HG03064 (cell line): ENCODE results near the gene RIPOR3.
"Not testable (repeated sequence)": the region's sequence is repeated elsewhere in the genome, so short reads cannot be mapped to it uniquely, and the experiment has no call there.

Experiments used
- ATAC-seq: cut with Tn5 transposase; IDR thresholded peaks from one replicate; pipeline ENCODE4 v1.9.1; 2021; ENCODE audit warnings: low read depth; ENCODE audit not compliant: unreplicated experiment

Gene RIPOR3

GRCh38 chr20:50708845-50709635, 17.7 kb upstream of the RIPOR3 start:
- no peak for ATAC-seq

GRCh38 chr20:50704971-50705370, 13.6 kb upstream of the RIPOR3 start:
- ATAC-seq: no peak

DNA sequence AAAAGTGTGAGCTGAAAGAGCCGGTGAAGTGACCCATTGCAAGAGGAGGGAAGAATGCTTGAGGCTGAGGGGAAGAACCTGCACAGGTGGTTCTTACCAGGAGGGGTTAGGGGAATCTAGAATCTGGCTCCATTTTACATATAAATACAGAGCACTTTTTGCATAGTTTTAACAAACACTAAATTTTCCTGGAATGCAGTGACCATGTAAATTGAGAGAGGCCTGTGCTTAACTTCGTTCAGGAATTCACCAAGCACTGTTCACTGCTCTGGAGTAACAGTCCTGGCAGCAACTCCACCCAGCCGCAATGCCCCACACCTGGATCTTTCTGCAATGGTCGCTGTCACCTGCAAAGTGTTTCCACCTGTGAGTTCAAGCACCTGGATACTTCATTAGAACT, 13.2 kb upstream of the RIPOR3 start:
- ATAC-seq: no peak

DNA sequence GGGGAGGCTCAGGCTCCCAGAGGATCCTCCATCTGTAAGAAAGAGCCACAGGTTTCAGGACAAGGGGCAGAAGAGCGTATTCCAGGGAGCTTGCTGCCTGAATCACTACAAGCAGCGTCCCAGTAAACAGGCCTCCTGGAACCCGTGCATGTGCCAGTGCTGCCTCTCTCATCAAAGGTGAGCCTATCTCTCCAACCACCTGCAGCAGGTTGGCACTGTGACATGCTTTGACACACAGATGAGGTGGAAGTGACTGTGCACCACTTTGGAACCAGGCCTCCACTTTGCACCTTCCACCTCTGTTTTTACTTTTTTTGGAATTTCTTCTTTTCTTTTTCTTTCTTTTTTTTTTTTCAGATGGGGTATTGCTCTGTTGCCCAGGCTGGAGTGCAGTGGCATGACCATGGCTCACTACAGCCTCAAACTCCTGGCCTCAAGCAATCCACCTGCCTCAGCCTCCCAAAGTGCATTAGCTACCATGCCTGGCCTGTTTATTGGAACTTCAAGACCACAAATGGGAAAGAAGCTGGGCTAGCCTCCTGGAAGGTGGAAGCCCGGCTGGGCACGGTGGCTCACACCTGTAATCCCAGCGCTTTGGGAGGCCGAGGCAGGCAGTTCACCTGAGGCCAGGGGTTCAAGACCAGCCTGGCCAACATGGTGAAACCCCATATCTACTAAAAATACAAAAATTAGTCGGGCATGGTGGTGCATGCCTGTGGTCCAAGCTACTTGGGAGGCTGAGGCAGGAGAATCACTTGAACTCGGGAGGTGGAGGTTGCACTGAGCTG, 12.5 kb upstream of the RIPOR3 start:
- ATAC-seq: not testable (repeated sequence)

GRCh38 chr20:50701041-50701963, 10.0 kb upstream of the RIPOR3 start:
- no peak for ATAC-seq

- no peak for ATAC-seq
These were observed 8.3 kb upstream of the RIPOR3 start for GRCh38 chr20:50699688-50700087.

GRCh38 chr20:50698255-50698654, 6.9 kb upstream of the RIPOR3 start:
- not testable (repeated sequence) for ATAC-seq

GRCh38 chr20:50695135-50695872, 4.0 kb upstream of the RIPOR3 start:
- ATAC-seq: no peak

DNA sequence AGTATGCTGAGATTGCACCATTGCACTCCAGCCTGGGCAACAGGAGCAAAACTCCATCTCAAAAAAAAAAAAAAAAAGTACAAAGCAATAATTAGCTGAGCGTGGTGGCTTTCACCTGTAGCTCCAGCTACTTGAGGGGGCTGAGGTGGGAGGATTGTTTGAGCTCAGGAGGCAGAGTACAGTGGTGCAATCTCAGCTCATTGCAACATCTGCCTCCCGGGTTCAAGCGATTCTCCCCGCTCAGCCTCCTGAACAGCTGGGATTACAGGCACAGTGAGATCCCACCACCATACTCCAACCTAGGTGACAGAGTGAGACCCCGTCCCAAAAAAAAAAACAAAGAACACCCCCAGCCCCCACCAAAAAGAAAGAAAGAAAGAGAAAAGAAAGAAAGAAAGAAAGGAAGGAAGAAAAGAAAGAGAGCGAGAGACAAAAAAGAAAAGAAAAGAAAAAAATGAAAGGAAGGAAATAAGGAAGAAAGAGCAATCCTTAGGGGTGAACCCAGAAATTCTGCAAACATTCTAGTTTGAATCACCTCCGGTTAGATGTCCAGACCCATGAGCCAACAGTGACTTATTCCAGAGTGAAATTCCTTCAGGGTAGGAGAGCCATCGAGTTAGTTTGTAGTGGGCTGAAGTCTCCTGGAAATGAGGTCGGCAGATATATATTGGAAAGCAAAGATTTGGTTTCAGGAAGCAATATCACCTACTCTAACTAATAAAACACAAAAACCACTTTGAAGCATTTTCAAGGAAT, 3.2 kb upstream of the RIPOR3 start:
- ATAC-seq: no peak

- ATAC-seq: no peak
These were observed 1.7 kb upstream of the RIPOR3 start for GRCh38 chr20:50693001-50693400.

- no peak for ATAC-seq
These were observed 1.2 kb upstream of the RIPOR3 start for GRCh38 chr20:50692552-50692933.

DNA sequence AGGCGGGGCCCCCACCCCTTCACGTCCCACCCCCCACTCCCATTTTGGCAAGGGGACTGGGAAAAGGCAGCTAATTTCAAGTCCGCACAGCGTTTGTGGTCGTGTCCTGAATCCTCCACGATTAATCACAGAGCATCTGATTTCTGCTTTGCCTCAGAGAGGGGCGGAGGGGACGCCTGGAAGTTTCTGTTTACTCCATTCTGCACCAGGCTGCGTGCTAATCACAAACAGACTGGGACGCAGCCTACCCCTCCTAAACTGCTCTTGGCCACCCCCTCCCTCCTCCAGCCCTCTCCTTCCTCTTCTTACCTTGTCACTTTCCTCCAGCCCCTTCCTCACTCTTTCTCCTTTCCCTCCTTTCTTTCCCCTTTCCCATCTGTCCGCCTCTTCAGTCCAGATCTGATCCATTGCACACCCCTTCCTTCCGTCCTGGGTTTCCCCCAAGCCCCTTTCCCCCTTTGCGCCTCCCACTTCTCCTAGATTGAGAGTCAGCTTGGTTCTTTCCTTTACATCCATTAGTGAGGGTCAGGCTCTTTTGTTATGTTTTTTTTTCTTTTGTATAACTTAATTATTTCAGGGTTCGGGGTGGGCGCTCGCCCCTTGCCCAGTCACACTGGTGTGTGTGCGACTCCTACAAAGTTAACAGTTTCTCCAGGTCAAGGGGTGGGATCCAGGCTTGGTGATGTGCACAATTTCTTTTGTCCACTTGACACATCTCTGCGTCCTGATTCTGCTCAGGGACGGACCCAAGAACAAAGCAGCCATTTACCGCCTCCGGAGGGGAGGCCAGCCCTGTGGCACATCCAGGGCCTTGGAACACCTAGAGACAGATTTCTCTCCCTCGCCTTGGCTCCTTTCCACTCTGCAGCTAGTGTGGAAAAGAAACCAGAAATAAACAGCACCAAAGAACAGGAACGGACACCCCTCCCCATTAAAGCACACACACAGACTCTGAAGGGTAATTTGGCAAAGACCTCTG, 520 bp upstream of the RIPOR3 start:
- no peak for ATAC-seq

GRCh38 chr20:50689864-50690649, 1.3 kb downstream of the RIPOR3 start:
- no peak for ATAC-seq

DNA sequence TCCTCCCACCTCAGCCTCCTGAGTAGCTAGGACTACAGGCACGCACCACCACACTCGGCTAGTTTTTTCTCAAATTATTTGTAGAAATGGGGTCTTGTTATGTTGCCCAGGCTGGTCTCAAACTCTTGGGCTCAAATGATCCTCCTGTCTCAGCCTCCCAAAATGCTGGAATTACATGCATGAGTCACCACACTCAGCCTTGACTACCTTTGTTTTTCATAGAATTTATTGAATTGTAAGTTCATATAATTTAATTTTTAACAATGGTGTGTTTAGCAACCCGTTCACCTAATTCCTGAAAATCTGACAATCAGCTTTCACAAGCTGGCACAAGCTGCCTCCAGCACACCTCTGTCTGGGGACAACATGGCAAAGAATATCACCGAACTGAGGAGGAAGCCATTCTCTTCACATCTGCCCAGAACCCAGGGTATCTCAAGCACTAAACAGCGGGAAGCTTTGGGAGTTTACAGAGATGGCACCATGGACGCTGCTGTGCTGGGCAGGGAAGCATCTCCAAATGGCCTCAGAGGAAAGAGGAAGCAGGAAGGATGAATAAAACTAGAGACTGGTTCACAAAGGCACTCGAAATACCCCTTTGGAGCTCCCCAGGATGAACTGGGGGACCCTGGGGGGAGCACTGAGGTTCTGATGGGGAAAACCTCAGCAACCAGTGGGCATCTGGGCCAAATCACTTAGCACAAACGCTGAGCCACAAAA, 2.9 kb downstream of the RIPOR3 start:
- ATAC-seq: no peak

GRCh38 chr20:50686821-50687220, 4.5 kb downstream of the RIPOR3 start:
- no peak for ATAC-seq

DNA sequence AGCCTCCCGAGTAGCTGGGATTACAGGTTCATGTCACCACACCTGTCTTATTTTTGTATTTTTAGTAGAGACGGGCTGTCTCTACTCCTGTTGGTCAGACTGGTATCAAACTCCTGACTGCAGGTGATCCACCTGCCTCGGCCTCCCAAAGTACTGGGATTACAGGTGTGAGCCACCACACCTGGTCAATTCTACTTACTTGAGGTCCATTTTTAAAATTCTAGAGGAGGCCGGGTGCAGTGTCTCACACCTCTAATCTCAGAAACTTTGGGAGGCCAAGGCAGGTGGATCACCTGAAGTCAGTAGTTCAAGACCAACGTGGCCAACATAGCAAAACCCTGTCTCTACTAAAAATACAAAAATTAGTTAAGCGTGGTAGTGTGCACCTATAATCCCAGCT, 7.8 kb downstream of the RIPOR3 start:
- no peak for ATAC-seq

GRCh38 chr20:50682947-50683530, 8.3 kb downstream of the RIPOR3 start:
- no peak for ATAC-seq
